GM12878 (cell line): ENCODE results near the gene EVC. TPM values are rescaled to one million over a fixed set of nuclear protein-coding genes. Genes with fewer than 3 reads are reported as not detected.

ENCODE experiments used
- ATAC-seq: fragments of 200-7000 bp; cut with Tn5 transposase; 3 replicates; pipeline ENCODE4 v1.9.1; 2020; ENCODE audit warnings: mild to moderate bottlenecking, moderate library complexity
- BruUV-seq: library from RNA; stranded (reverse); fragments of 400-500 nt; replicated peaks from 2 replicates; lab custom pipeline; 2021; lab: Mats Ljungman, UMichigan
- CTCF ChIA-PET: fragments of 300-600 bp; sonication (Branson Sonifier 250); formaldehyde crosslinking; extraction: SDS; loops from one replicate; lab custom pipeline; 2021; ENCODE audit warnings: inconsistent platforms; lab: Yijun Ruan, JAX
- POLR2A ChIA-PET: fragments of 350-600 bp; formaldehyde crosslinking; extraction: SDS; loops from one replicate; lab custom pipeline; 2021; ENCODE audit warnings: inconsistent platforms; lab: Charles Lee
- RAD21 ChIA-PET: fragments of 300-600 bp; sonication (Branson Sonifier 250); formaldehyde crosslinking; loops from one replicate; lab custom pipeline; 2023; ENCODE audit warnings: antibody characterized with exemption; ENCODE audit not compliant: unreplicated experiment; lab: Charles Lee
- SMC1A ChIA-PET: fragments of 300-600 bp; sonication (Branson Sonifier 250); formaldehyde crosslinking; loops from one replicate; lab custom pipeline; 2023; ENCODE audit not compliant: unreplicated experiment, uncharacterized antibody; lab: Charles Lee
- DNase-seq: peaks from one replicate; pipeline ENCODE4 v3.0.0-alpha.2; 2011; ENCODE audit warnings: low read depth, low spot score
- FAIRE-seq: peaks from 3 replicates; lab custom pipeline; 2011; peaks lifted over from hg19 to GRCh38; lab: Jason Lieb, UNC
- H2AFZ ChIP-seq: 2 replicates; pipeline ENCODE4 v1.6.0; 2011; ENCODE audit warnings: low read depth, low read length, control low read depth; ENCODE audit not compliant: control insufficient read depth
- H3K27ac ChIP-seq: 2 replicates; pipeline ENCODE4 v1.5.1; 2011; ENCODE audit warnings: control low read depth; ENCODE audit not compliant: control insufficient read depth, insufficient read depth
- H3K27me3 ChIP-seq, 2 experiments: replicated peaks in 1 of 2; 2 replicates each; pipeline versions ENCODE4 v1.6.0 to v1.6.1; 2011; ENCODE audit warnings: low read length in 1 of 2; ENCODE audit not compliant: control insufficient read depth in 2 of 2, insufficient read depth in 2 of 2
- H3K36me3 ChIP-seq, 2 experiments: 2 replicates each; pipeline ENCODE4 v1.5.1; 2011; ENCODE audit warnings: low read length in 1 of 2; ENCODE audit not compliant: control insufficient read depth in 2 of 2, insufficient read depth in 2 of 2
- H3K4me1 ChIP-seq: 2 replicates; pipeline ENCODE4 v1.6.1; 2011; ENCODE audit warnings: mild to moderate bottlenecking, low read length, moderate library complexity, mixed read lengths; ENCODE audit not compliant: control insufficient read depth, insufficient read depth
- H3K4me2 ChIP-seq: 2 replicates; pipeline ENCODE4 v1.6.0; 2011; ENCODE audit warnings: control low read depth; ENCODE audit not compliant: control insufficient read depth, insufficient read depth
- H3K4me3 ChIP-seq: fragments of 200-600 bp; sonication (generic); 2 replicates; pipeline ENCODE4 v1.5.1; 2016
- H3K79me2 ChIP-seq: 2 replicates; pipeline ENCODE4 v1.6.0; 2011; ENCODE audit warnings: low read length; ENCODE audit not compliant: control insufficient read depth, insufficient read depth
- H3K9ac ChIP-seq: 2 replicates; pipeline ENCODE4 v1.8.0; 2011; ENCODE audit warnings: low read length, control low read depth, mixed read lengths; ENCODE audit not compliant: control insufficient read depth, insufficient read depth
- H3K9me3 ChIP-seq: replicated peaks from 3 replicates; pipeline ENCODE4 v1.5.1; 2011; ENCODE audit warnings: mild to moderate bottlenecking, low read length; ENCODE audit not compliant: control insufficient read depth, insufficient read depth
- H4K20me1 ChIP-seq: 2 replicates; pipeline ENCODE4 v1.6.0; 2011; ENCODE audit not compliant: control insufficient read depth, insufficient read depth
- BRCA1 ChIP-seq: IDR thresholded peaks from 2 replicates; pipeline ENCODE4 v1.6.1; 2011; ENCODE audit warnings: low read depth, low read length, improper control_type of control experiment
- CHD4 ChIP-seq: fragments of 200-600 bp; sonication (generic); IDR thresholded peaks from 2 replicates; pipeline ENCODE4 v1.6.1; 2016; ENCODE audit warnings: mild to moderate bottlenecking
- E2F8 ChIP-seq: fragments of 450-650 bp; IDR thresholded peaks from 2 replicates; pipeline ENCODE4 v1.6.1; 2018; ENCODE audit warnings: mild to moderate bottlenecking, low read depth, moderate library complexity; ENCODE audit not compliant: partially characterized antibody
- GABPA ChIP-seq: IDR thresholded peaks from 2 replicates; pipeline ENCODE4 v1.6.1; 2014; ENCODE audit warnings: antibody characterized with exemption, low read depth, mild to moderate bottlenecking, inconsistent platforms
- HDAC6 ChIP-seq: fragments of 200-600 bp; sonication (generic); IDR thresholded peaks from one replicate; pipeline ENCODE4 v1.8.0; 2017; ENCODE audit warnings: antibody characterized with exemption; ENCODE audit not compliant: unreplicated experiment
- MXI1 ChIP-seq: fragments of 150-350 bp; IDR thresholded peaks from 2 replicates; pipeline ENCODE4 v1.6.1; 2011; ENCODE audit warnings: low read depth, mild to moderate bottlenecking, inconsistent platforms, low read length, improper control_type of control experiment
- MYB ChIP-seq: fragments of 150-350 bp; IDR thresholded peaks from 2 replicates; pipeline ENCODE4 v1.6.1; 2014; ENCODE audit warnings: mild to moderate bottlenecking, low read depth, low read length, borderline replicate concordance
- POLR2AphosphoS5 ChIP-seq: IDR thresholded peaks from 2 replicates; pipeline ENCODE4 v1.6.1; 2011; ENCODE audit warnings: mild to moderate bottlenecking, low read length, inconsistent platforms
- SMARCA5 ChIP-seq: fragments of 450-650 bp; IDR thresholded peaks from 2 replicates; pipeline ENCODE4 v1.6.1; 2017; ENCODE audit warnings: mild to moderate bottlenecking
- TCF12 ChIP-seq: IDR thresholded peaks from 2 replicates; pipeline ENCODE4 v1.6.1; 2011; ENCODE audit warnings: low read depth, mild to moderate bottlenecking, low read length
- YBX1 ChIP-seq: fragments of 450-650 bp; IDR thresholded peaks from 2 replicates; pipeline ENCODE4 v1.6.1; 2016; ENCODE audit warnings: antibody characterized with exemption
- ZNF24 ChIP-seq: fragments of 450-650 bp; IDR thresholded peaks from 2 replicates; pipeline ENCODE4 v1.6.1; 2017; ENCODE audit warnings: antibody characterized with exemption, mild to moderate bottlenecking
- WGBS: methylation state at CpG from one replicate; pipeline ENCODE4 v1.1.6; 2016; ENCODE audit warnings: low lambda C conversion rate; ENCODE audit not compliant: insufficient replicate concordance, insufficient coverage; ENCODE audit errors: missing lambda C conversion rate; 5-methylcytosine and 5-hydroxymethylcytosine counted together
- in situ Hi-C: fragments of 300-500 bp; cut with MboI; formaldehyde crosslinking; loops from 9 replicates; pipeline ENCODE4 v1.14.3; 2018; ENCODE audit warnings: mixed read lengths
- intact Hi-C: fragments of 100-400 bp; cut with micrococcal nuclease; formaldehyde crosslinking; loops from one replicate; pipeline ENCODE4 v1.14.2; 2022; ENCODE audit not compliant: unreplicated experiment
- polyA plus RNA-seq, 11 experiments: library from polyadenylated mRNA; depleted of rRNA in 4 of 11; unstranded in 6 of 11; stranded (reverse) in 5 of 11; fragments of >200 nt; fragmentation: Nextera tagmentation in 4 of 11; fragmentation: Illumina TruSeq in 1 of 11; extraction: Ambion mirVana in 4 of 11; extraction: Trizol in 1 of 11; gene quantifications; 1 replicate in 1 of 11; 2 replicates in 10 of 11; pipeline versions ENCODE4 v1.2.1 to v1.2.3, GENCODE V29; 2011 to 2016; ENCODE audit warnings: inconsistent platforms in 2 of 11, missing spikeins in 2 of 11, low read depth in 1 of 11
- total RNA-seq, 4 experiments: library from RNA; depleted of rRNA in 3 of 4; stranded (reverse); fragments of >200 nt in 3 of 4; fragmentation: Illumina TruSeq in 1 of 4; extraction: Trizol in 1 of 4; gene quantifications; 2 replicates each; pipeline versions ENCODE4 v1.2.1 to v1.2.3, GENCODE V29; 2013 to 2021
- TF ChIP-seq, protein P1 (sequence below): IDR thresholded peaks from 2 replicates; pipeline ENCODE4 v1.6.1; 2011; ENCODE audit warnings: borderline replicate concordance, low read depth, mild to moderate bottlenecking, moderate library complexity, low read length; ENCODE audit not compliant: insufficient read depth, poor library complexity, severe bottlenecking
- TF ChIP-seq, protein P2 (sequence below): IDR thresholded peaks from 2 replicates; pipeline ENCODE4 v1.6.1; 2012; ENCODE audit warnings: low read depth, low read length, improper control_type of control experiment
- TF ChIP-seq, protein P3 (sequence below): IDR thresholded peaks from 2 replicates; pipeline ENCODE4 v1.6.1; 2012; ENCODE audit warnings: low read depth, low read length, improper control_type of control experiment
- TF ChIP-seq, protein P4 (sequence below): IDR thresholded peaks from 2 replicates; pipeline ENCODE4 v1.6.1; 2012; ENCODE audit warnings: mild to moderate bottlenecking, low read depth, low read length

The EVC gene
- total and polyA plus RNA-seq, 10 of the 15 experiments (the other 5 are each of a cell fraction or from before 2014, with no cell fraction given): 0.87 to 55.9 (median 15.6) TPM

- BruUV-seq: no TSS peak
- WGBS: 41% methylated on average over 9 of the region's 9 CpGs
- TF ChIP-seq, protein P1, sequence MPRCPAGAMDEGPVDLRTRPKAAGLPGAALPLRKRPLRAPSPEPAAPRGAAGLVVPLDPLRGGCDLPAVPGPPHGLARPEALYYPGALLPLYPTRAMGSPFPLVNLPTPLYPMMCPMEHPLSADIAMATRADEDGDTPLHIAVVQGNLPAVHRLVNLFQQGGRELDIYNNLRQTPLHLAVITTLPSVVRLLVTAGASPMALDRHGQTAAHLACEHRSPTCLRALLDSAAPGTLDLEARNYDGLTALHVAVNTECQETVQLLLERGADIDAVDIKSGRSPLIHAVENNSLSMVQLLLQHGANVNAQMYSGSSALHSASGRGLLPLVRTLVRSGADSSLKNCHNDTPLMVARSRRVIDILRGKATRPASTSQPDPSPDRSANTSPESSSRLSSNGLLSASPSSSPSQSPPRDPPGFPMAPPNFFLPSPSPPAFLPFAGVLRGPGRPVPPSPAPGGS: no peak
- no peak for TF ChIP-seq MYB
- TF ChIP-seq ZNF24: no peak
- TF ChIP-seq GABPA: no peak
- no peak for TF ChIP-seq E2F8
- TF ChIP-seq YBX1: no peak
- TF ChIP-seq, protein P2, sequence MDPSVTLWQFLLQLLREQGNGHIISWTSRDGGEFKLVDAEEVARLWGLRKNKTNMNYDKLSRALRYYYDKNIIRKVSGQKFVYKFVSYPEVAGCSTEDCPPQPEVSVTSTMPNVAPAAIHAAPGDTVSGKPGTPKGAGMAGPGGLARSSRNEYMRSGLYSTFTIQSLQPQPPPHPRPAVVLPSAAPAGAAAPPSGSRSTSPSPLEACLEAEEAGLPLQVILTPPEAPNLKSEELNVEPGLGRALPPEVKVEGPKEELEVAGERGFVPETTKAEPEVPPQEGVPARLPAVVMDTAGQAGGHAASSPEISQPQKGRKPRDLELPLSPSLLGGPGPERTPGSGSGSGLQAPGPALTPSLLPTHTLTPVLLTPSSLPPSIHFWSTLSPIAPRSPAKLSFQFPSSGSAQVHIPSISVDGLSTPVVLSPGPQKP: no peak
- no peak for TF ChIP-seq CHD4
- no peak for TF ChIP-seq BRCA1
- TF ChIP-seq TCF12: no peak
- no peak for TF ChIP-seq POLR2AphosphoS5
- no peak for TF ChIP-seq HDAC6
- no peak for TF ChIP-seq SMARCA5
- TF ChIP-seq MXI1: no peak
- TF ChIP-seq, protein P3, sequence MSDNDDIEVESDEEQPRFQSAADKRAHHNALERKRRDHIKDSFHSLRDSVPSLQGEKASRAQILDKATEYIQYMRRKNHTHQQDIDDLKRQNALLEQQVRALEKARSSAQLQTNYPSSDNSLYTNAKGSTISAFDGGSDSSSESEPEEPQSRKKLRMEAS: no peak
- TF ChIP-seq, protein P4, sequence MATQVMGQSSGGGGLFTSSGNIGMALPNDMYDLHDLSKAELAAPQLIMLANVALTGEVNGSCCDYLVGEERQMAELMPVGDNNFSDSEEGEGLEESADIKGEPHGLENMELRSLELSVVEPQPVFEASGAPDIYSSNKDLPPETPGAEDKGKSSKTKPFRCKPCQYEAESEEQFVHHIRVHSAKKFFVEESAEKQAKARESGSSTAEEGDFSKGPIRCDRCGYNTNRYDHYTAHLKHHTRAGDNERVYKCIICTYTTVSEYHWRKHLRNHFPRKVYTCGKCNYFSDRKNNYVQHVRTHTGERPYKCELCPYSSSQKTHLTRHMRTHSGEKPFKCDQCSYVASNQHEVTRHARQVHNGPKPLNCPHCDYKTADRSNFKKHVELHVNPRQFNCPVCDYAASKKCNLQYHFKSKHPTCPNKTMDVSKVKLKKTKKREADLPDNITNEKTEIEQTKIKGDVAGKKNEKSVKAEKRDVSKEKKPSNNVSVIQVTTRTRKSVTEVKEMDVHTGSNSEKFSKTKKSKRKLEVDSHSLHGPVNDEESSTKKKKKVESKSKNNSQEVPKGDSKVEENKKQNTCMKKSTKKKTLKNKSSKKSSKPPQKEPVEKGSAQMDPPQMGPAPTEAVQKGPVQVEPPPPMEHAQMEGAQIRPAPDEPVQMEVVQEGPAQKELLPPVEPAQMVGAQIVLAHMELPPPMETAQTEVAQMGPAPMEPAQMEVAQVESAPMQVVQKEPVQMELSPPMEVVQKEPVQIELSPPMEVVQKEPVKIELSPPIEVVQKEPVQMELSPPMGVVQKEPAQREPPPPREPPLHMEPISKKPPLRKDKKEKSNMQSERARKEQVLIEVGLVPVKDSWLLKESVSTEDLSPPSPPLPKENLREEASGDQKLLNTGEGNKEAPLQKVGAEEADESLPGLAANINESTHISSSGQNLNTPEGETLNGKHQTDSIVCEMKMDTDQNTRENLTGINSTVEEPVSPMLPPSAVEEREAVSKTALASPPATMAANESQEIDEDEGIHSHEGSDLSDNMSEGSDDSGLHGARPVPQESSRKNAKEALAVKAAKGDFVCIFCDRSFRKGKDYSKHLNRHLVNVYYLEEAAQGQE: no peak
Measured at GRCh38 chr4:5760936-5761480, 50.0 kb downstream of the EVC start.

More at GRCh38 chr4:5760936-5761480, 50.0 kb downstream of the EVC start:
- Histone ChIP-seq H2AFZ (no peak overlapping the region), H3K4me3 (no peak overlapping the region), H3K79me2 (no peaks in the 10 kb centered on the region), H4K20me1 (no peaks in the 10 kb centered on the region), H3K9ac (no peak overlapping the region), H3K9me3 (no peaks in the 10 kb centered on the region; the same call in 2 of the 3 replicates), H3K36me3 (peaks cover 0 to 2% of the 10 kb centered on the region in 2 experiments; a peak in 1 of 4 replicates), H3K4me2 (no peak overlapping the region), H3K27ac (no peak overlapping the region), H3K4me1 (no peaks in the 10 kb centered on the region; the same call in 1 of the 2 replicates), H3K27me3 (no peaks in the 10 kb centered on the region)
- RAD21 ChIA-PET: no interaction called here
- CTCF ChIA-PET: no interaction called here
- SMC1A ChIA-PET: no interaction called here
- DNase-seq (no peak), FAIRE-seq (no peak), ATAC-seq (no peak)
- POLR2A ChIA-PET: no interaction called here
- in situ Hi-C loops: no loop called here
- intact Hi-C loops: no loop called here
